ENCODE data around the gene CLDN18.

CLDN18 gene
- total RNA-seq: 0 to 0.06 (median 0) reads per million in 9 experiments

DNA sequence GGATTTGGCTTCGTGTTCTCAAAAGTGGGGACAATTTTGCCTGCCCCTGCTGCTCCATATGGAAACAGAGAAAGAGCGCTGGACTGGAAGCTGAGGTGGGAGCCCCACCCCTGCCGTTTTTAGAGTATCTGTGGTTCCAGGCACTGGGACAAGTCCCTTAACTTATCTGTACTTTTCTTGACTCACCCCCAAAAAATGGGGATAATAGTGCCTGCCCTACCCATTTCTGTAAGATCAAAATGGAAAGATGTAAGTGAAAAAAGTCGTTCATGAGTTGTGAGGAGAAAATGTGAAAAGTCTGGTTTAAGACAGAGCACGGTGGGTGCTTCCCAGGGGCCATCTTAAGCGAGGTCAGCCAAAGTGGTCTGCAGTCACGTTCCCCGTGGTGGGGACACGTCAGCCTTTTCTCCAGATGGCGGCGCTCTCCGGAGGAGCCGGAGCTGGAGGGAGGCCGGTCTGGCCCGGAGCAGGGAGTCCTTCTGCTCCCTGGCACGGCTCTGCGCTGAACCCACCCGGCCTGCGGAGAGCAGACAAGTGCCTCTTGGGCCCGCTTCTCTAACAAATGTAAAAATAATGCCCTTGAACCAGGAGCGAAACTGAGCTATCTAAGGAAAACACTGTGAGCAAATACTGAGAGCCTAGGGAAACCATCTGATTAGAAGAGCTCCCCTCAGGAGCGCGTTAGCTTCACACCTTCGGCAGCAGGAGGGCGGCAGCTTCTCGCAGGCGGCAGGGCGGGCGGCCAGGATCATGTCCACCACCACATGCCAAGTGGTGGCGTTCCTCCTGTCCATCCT is at the start of gene CLDN18:
Gene CLDN18 (plus strand): TSS at position 690 of the 797 bp plus-strand sequence. CDS start 61 bp downstream, at position 751.
- no peak within 1 kb of the TSS for H3K27ac Mint-ChIP-seq
- no peaks in the 10 kb centered on the region for H3K27me3 Mint-ChIP-seq
- no peaks in the 10 kb centered on the region for H3K4me1 Mint-ChIP-seq (ENCODE audit: low read depth in 2 of 2)
- no peaks in the 10 kb centered on the region for H3K9me3 Mint-ChIP-seq
- ATAC-seq (replicated peaks) (no peak), DNase-seq (no peak)
- H3K36me3 Mint-ChIP-seq (ENCODE audit: insufficient read depth): no peaks in the 10 kb centered on the region
- no peak within 1 kb of the TSS for H3K4me3 Mint-ChIP-seq

GRCh38 chr3:137962251-137962650 is 47.7 kb upstream of the CLDN18 start:
- Mint-ChIP-seq H3K27ac (no peak overlapping the region), H3K9me3 (no peaks in the 10 kb centered on the region), H3K4me3 (no peak overlapping the region), H3K36me3 (ENCODE audit: insufficient read depth) (no peaks in the 10 kb centered on the region), H3K4me1 (ENCODE audit: low read depth in 2 of 2) (no peaks in the 10 kb centered on the region), H3K27me3 (peaks cover 10 to 12% of the 10 kb centered on the region in 2 donors)
- ATAC-seq (replicated peaks) (no peak), DNase-seq (no peak)

DNA sequence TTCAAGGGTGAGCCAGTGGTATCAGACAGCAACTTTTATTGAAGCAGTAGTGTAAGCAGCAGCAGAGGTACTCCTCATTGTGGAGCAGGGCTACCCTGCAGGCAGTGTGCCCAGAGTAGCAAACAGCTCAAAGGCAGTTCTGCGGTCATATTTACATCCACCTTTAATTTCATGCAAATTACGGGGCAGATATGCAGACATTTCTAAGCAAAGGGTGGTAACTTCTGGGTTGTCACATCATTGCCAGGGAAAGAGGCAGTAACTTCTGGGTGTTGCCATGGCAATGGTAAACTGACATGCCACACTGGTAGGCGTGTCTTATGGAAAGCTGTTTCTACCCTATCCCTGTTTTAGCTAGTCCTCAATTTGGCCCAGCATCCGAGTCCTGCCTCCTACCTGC is 46.5 kb upstream of the CLDN18 start:
- no peaks in the 10 kb centered on the region for H3K9me3 Mint-ChIP-seq
- no peaks in the 10 kb centered on the region for H3K4me1 Mint-ChIP-seq (ENCODE audit: low read depth in 2 of 2)
- H3K27ac Mint-ChIP-seq: no peak overlapping the region
- DNase-seq: no peak
- H3K4me3 Mint-ChIP-seq: no peak overlapping the region
- no peak for ATAC-seq (replicated peaks)
- no peaks in the 10 kb centered on the region for H3K36me3 Mint-ChIP-seq (ENCODE audit: insufficient read depth)
- peaks cover 1 to 5% of the 10 kb centered on the region in 2 donors for H3K27me3 Mint-ChIP-seq

DNA sequence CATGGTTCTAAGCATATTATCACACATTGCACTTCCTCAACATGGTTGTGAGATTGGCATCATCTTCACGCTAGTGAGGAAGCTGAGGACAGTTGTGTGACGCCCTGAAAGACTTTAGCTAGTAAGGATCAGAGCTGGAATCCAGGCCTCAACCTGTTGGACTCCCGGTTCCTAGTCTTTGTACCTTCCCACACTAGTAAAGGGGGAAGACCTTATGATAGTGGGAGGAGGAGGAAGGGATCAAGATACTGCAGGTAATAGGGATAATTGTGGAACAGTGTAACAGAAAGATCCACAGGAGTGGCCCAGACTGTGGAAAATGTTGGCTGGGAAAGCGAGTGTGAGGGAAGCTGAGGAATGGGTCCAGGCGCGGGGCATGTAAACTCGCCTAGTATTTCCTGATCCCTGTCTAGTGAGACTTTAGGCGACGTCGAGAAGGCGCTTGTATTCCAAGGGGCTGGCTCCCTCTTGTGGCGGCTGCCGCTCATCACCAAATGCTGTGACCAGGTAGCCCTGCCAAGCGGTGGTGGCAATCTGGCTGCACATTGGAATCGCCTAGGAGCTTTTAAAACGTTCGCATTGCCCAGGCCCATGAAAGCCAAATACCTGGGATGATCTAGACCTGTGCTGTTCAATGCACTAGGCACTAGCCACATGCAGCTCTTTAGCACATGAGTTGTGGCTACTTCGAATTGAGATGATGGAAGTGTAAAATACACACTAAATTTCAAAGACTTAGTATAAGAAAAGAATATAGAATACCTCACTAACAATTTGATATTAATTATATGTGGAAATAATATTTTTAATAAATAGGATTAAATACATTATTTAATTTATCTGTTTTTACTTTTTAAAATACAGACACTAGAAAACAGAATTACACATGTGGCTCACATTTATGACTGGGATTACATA is 38.8 kb upstream of the CLDN18 start:
- Mint-ChIP-seq H3K36me3 (ENCODE audit: insufficient read depth) (no peaks in the 10 kb centered on the region), H3K27me3 (peaks cover 15 to 18% of the 10 kb centered on the region in 2 donors), H3K9me3 (no peaks in the 10 kb centered on the region), H3K4me1 (ENCODE audit: low read depth in 2 of 2) (peaks cover 0 to 3% of the 10 kb centered on the region in 2 donors), H3K4me3 (no peak overlapping the region), H3K27ac (no peak overlapping the region)
- DNase-seq (peak; percentile 13 to 27 (median 17)), ATAC-seq (replicated peaks) (peak; percentile 40)

DNA sequence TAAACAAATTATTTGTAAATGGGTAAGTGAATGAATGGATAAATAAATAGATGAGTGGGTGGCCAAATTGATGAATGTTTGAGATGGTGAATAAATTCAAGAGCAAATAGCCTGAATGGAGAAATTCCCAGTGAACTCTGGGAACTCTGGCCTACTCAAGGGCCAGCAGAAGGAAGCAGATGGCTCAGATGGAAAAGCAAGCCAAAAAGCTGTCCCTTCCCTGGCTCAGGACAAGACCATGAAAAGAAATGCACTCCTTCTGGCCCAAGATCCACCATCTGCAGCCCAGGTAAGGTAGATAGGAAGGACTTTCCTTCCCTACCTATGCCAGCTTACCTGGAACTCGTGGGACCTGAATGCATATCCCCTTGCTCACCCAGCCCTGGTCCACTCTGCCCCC is 37.6 kb upstream of the CLDN18 start:
- ATAC-seq (replicated peaks) (no peak), DNase-seq (no peak)
- H3K4me1 Mint-ChIP-seq (ENCODE audit: low read depth in 2 of 2): peaks cover 0 to 3% of the 10 kb centered on the region in 2 donors
- no peak overlapping the region for H3K27ac Mint-ChIP-seq
- H3K27me3 Mint-ChIP-seq: peaks cover 15 to 18% of the 10 kb centered on the region in 2 donors
- no peaks in the 10 kb centered on the region for H3K9me3 Mint-ChIP-seq
- no peaks in the 10 kb centered on the region for H3K36me3 Mint-ChIP-seq (ENCODE audit: insufficient read depth)
- no peak overlapping the region for H3K4me3 Mint-ChIP-seq

DNA sequence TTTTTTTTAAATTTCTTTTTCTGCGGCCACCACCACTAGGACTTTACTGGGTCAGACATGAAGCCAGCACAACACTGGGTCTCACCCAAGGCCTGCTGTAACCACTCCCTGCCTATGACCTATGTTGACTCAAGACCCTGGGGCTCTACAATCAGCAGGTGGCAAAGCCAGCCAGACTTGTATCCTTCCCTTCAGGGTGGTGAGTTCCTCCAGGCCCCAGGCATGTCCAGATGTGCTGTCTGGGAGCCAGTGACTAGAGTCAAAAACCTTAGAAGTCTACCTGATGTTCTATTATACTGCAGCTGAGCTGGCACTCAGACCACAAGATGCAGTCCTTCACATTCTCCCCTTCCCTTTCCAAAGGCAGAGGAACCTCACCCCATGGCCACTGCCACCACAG is 31.6 kb upstream of the CLDN18 start:
- ATAC-seq (replicated peaks) (no peak), DNase-seq (no peak)
- Mint-ChIP-seq H3K27me3 (peaks cover 6 to 15% of the 10 kb centered on the region in 2 donors), H3K4me1 (ENCODE audit: low read depth in 2 of 2) (no peaks in the 10 kb centered on the region), H3K9me3 (no peaks in the 10 kb centered on the region), H3K27ac (no peak overlapping the region), H3K36me3 (ENCODE audit: insufficient read depth) (no peaks in the 10 kb centered on the region), H3K4me3 (no peak overlapping the region)

DNA sequence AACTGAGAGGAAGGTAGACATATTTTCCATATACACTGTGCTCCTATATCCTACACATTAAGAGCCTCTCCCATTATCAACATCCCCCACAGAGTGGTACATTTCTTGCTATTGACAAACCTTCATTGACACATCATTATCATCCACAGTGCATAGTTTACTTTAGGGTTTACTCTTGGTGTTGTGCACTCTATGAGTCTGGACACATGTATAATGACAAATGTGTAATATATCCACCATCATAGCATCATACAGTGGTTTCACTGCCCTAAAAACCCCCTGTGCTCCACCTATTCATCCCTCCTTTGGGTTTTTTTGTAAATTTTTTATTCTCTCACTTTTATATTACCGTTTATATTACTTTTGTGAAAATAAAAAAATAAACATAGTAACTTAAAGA is 22.2 kb upstream of the CLDN18 start:
- Mint-ChIP-seq H3K36me3 (ENCODE audit: insufficient read depth) (no peaks in the 10 kb centered on the region), H3K9me3 (no peaks in the 10 kb centered on the region), H3K27ac (no peak overlapping the region), H3K4me3 (no peak overlapping the region), H3K27me3 (peaks cover 0 to 3% of the 10 kb centered on the region in 2 donors), H3K4me1 (ENCODE audit: low read depth in 2 of 2) (no peaks in the 10 kb centered on the region)
- ATAC-seq (replicated peaks) (no peak), DNase-seq (no peak)

- Mint-ChIP-seq H3K9me3 (no peaks in the 10 kb centered on the region), H3K36me3 (ENCODE audit: insufficient read depth) (no peaks in the 10 kb centered on the region), H3K27me3 (no peaks in the 10 kb centered on the region), H3K27ac (no peak overlapping the region), H3K4me1 (ENCODE audit: low read depth in 2 of 2) (no peaks in the 10 kb centered on the region), H3K4me3 (no peak overlapping the region)
- ATAC-seq (replicated peaks) (no peak), DNase-seq (no peak)
These were observed 21.8 kb upstream of the CLDN18 start for GRCh38 chr3:137988152-137988551.

DNA sequence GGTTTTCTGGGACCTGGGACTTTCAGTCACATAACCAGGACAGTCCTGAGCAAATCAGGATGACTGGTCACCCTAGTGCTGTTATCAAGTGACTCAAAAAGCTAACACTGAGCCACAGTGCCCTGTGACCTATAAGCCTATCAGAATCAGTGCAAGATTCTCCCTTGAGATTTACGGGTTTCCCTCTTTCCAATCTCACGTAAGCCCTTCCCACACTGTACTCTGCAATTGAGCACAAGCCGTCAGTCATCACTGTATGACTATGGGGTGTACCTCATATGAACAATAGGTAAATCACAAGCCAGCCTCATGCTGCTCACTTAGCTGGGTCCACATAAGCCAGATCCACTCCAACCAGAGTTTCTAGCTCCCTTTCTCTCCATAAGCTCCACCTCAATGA is 21.0 kb upstream of the CLDN18 start:
- DNase-seq (no peak), ATAC-seq (replicated peaks) (no peak)
- Mint-ChIP-seq H3K4me1 (ENCODE audit: low read depth in 2 of 2) (no peaks in the 10 kb centered on the region), H3K9me3 (no peaks in the 10 kb centered on the region), H3K36me3 (ENCODE audit: insufficient read depth) (no peaks in the 10 kb centered on the region), H3K4me3 (no peak overlapping the region), H3K27ac (no peak overlapping the region), H3K27me3 (no peaks in the 10 kb centered on the region)

DNA sequence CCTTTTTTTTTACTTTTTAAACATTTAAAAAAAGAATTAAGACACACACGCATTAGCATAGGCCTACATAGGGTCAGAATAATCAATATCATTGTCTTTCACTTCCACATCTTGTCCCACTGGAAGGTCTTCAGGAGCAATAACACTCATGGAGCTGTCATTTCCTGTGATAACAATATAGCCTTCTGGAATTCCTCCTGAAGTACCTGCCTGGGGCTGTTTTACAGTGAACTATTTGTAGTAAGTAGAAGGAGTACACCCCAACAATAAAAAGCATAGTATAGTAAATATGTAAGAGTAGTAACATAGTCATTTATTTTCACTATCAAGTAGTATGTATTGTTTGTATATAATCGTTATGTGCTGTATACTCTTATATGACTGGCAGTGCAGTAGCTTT is 19.5 kb upstream of the CLDN18 start:
- Mint-ChIP-seq H3K27me3 (no peaks in the 10 kb centered on the region), H3K4me3 (no peak overlapping the region), H3K4me1 (ENCODE audit: low read depth in 2 of 2) (no peaks in the 10 kb centered on the region), H3K27ac (no peak overlapping the region), H3K36me3 (ENCODE audit: insufficient read depth) (no peaks in the 10 kb centered on the region), H3K9me3 (no peaks in the 10 kb centered on the region)
- no peak for ATAC-seq (replicated peaks)
- no peak for DNase-seq

DNA sequence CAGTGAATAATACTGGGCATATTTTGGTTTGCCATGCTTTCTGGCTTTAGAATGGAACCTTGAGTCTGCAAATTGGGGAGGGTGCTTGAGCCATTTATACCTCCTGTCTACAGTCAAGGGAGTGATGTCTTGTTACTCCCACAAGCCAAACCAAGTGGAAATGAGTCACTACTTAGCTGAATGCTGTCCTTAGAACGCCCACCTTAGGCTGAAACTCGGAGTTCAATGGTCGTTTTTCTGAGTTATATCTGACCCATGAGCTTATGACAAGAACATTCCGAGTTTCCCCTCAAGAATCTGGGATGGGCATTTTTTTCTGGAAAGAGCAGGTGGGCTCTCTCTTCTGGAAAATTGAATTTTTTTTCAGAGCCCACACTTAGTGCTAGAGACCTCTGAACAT is 17.4 kb upstream of the CLDN18 start:
- Mint-ChIP-seq H3K9me3 (no peaks in the 10 kb centered on the region), H3K4me1 (ENCODE audit: low read depth in 2 of 2) (no peaks in the 10 kb centered on the region), H3K36me3 (ENCODE audit: insufficient read depth) (no peaks in the 10 kb centered on the region), H3K27ac (no peak overlapping the region), H3K4me3 (no peak overlapping the region), H3K27me3 (peaks cover 0 to 6% of the 10 kb centered on the region in 2 donors)
- ATAC-seq (replicated peaks): no peak
- DNase-seq: no peak

DNA sequence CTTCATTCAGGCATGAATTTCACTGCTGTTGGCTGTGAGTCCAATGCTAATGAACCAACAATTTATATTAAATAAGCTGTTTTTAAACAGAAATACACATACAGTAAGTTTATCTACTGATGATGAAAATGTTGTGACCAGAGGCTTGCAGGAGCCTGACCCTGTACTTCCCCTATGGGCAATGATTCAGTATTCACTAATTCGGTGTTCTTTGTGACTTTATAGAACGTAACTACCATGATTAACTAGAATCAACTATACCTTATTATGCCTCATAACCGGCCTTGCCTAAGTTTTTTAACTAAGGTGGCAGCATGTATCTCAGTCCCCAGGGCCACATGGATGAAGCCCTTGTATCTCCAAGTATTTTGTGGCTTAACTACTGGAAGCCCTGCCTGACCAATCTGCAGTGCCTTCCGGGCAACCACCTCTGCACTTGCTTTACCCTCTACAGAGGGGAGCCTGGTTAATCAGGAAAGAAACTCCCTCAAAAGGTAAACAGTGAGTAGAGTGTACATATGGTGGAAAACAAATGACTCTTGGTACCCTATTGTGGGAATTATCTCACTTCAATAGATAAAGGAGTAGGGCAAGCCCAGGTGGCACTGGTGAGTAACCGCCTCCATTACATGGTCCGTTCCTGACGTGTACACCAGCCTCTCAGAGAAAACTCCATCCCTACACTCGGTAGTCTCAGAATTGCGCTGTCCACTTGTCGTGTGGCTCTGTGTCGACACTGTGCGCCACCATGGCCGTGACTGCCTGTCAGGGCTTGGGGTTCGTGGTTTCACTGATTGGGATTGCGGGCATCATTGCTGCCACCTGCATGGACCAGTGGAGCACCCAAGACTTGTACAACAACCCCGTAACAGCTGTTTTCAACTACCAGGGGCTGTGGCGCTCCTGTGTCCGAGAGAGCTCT is 11.6 kb upstream of the CLDN18 start:
- Mint-ChIP-seq H3K27ac (no peak overlapping the region), H3K4me1 (ENCODE audit: low read depth in 2 of 2) (no peaks in the 10 kb centered on the region), H3K36me3 (ENCODE audit: insufficient read depth) (no peaks in the 10 kb centered on the region), H3K27me3 (peaks cover 17 to 32% of the 10 kb centered on the region in 2 donors), H3K9me3 (no peaks in the 10 kb centered on the region), H3K4me3 (no peak overlapping the region)
- ATAC-seq (replicated peaks) (no peak), DNase-seq (no peak)

DNA sequence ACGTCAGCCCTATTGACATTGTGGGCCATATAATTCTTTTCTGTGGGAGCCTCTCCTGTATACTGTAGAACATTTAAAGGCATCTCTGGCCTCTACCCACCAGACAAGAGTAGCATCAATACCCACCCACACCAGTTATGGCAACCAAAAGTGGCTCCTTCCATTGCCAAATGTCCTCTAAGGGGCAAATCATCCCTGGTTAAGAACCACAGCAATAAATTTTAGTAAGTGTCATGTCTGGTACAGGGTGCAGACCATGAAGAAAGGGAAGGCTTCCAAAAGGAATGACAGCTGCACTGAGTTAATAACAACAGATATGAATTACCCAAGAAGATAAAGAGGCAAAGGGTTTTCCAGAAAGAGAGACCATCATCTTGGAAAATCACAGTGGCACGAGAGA is 6.9 kb upstream of the CLDN18 start:
- ATAC-seq (replicated peaks): no peak
- Mint-ChIP-seq H3K27me3 (peaks cover 11 to 32% of the 10 kb centered on the region in 2 donors), H3K9me3 (no peaks in the 10 kb centered on the region), H3K27ac (no peak overlapping the region), H3K36me3 (ENCODE audit: insufficient read depth) (no peaks in the 10 kb centered on the region), H3K4me1 (ENCODE audit: low read depth in 2 of 2) (no peaks in the 10 kb centered on the region), H3K4me3 (no peak overlapping the region)
- DNase-seq: no peak
